ENCODE measurements around the gene MYBPC3.
"Not testable (repeated sequence)": the region's sequence is repeated elsewhere in the genome, so short reads cannot be mapped to it uniquely, and the experiment has no call there.

MYBPC3 gene

DNA sequence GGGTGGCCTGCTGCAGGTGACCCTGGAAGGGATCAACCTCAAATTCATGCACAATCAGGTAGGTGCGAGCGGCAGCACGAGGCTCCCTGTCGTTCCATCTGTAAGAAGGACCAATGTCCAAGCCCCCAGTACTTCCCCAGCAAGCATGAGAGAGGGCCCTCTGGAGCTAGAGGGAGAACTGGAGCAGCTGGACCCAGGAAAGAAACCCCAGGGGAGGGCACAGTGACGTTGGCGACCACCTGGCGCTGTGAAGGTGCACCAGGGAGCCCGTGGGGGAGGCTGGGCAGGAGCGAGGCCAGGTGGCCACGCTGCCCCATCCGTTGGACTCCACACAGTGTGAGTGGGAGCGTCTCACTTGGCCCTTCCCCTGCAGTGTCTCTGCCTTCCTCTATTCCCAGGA, 28.0 kb downstream of the MYBPC3 start:
- DNase-seq (ENCODE audit: low spot score), result no peak

DNA sequence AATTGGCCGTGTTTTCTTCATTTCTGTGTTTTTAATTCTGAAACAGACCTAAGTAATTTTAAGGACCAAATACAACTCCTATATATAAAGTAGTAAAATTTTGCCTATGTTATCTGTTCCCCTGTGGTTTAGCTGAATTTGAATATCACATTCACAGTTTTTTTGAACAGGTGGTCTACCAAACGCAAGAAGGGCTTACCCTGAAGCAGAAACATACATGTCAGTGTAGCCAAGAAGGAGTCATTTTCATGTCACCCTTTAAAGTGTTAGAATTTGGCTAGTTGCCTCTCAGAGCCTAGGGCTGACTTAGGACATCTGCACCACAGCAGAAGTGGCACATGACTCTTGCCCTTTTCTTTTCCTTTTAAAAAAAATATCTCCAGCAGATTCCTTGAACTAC, 34.3 kb downstream of the MYBPC3 start:
- DNase-seq (ENCODE audit: low spot score), result no peak

DNA sequence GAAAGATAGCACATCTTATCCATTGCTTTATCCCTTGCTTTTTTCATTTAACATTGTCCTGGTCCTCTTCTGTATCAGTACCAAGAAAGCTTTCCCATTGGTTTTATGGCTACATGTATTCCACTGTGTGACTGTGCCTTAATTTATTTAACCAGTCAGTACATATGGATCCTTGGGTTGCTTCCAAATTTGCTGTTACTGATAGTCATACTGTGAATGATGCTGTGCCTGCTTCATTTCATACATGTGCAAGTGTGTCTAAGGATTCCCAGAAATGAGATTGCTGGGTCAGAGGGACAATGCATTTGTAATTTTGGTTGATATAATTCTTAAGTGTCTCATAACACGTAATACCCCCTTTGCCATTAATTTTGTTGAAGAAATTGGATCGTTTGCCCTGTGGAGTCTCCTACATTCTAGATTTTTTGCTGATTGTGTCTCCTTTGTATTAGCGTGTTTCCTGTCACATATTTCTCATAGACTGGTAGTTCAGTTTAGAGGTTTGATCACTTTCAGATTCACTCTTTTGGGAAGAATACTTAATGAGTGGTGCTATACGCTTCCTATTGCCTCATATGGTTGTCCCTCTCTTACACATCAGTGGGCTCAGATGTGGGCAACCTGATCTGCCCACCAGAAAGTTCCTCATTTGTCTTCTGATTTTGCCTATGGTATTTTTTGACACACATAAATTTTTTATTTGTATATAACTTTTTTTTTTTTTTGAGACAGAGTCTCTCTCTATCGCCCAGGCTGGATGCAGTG, 35.3 kb downstream of the MYBPC3 start:
- no peak for DNase-seq (ENCODE audit: low spot score)

DNA sequence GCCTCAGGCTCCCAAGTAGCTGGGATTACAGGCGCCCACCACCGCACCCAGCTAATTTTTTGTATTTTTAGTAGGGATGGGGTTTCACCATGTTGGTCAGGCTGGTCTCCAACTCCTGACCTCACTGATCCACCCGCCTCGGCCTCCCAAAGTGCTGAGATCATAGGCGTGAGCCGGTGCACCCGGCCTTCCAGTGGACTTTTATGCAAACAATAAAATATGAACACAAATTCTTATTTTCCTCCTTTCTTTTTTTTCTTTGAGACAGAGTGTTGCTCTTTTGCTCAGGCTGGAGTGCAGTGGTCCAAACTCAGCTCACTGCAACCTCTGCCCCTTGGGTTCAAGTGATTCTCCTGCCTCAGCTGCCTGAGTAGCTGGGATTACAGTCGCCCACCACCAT, 36.0 kb downstream of the MYBPC3 start:
- not testable (repeated sequence) for DNase-seq (ENCODE audit: low spot score)

DNA sequence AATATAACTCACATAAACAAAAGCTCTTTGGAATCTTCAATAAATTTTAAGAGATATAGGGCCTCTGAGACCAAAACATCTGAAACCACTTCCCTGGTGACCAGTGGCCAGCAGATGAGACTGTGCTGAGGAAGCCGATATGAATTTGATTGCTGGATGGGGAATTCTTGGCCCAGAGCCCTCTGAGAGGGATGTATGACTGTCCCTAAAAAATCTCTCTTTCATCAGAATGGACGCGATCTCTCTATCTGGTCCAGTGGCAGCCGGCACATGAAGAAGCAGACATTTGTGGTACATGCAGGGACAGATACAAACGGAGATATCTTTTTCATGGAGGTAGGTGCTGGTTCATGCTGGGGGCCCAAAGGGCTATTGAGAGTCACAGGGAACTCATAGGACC, 37.5 kb downstream of the MYBPC3 start:
- no peak for DNase-seq (ENCODE audit: low spot score)

DNA sequence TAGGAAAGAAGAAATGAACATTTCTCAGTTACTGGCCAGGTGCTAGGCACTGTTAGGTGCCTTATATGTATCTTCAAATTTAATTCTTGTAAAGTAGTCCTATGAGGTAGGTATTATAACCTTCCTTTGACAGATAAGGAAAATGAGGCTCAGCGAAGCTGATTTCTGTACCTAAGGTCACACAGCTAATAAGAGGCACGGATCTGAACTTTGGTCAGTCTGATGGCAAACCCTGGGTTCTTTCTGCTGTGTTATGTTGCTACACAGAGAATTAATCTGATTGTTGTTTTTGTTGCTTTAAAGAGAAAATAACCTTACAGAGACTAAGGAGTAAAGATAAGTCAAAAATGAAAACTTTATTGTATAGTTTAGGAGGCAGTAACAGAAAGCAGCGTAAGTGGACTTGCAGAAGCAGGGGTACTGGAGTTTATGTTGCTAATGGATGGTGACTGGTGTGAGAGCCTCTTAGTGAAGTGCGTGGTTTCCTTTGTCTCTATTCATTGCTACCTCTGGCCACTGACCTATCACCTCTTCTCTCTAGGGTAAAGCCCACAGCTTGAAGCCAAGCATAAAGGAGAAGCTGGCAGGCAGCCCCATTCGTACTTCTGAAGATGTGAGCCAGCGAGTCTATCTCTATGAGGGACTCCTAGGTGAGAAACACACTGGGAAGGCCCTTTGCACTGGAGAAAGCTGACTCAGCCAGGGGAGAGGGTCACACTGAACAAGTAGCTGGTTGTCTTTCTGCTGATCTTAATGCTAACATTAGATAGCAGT, 44.3 kb downstream of the MYBPC3 start:
- no peak for DNase-seq (ENCODE audit: low spot score)

DNA sequence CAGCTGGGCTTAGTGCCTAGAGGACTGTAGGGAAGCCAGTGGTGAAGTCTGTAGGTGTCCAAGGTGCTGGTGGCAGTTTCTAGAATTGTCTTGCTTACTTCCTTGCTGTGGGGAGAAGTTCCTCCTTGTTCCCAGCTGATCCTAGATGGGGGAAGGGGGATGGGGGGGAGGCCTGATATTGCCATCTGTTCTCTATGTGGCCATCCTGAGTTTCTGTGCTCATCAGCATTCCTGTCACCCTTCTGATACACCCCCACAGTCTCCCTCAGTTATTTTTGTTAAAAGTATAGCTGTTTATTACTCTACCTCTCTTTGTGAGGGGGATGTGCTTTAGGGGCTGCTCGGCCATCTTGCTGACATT, 46.0 kb downstream of the MYBPC3 start:
- no peak for DNase-seq (ENCODE audit: low spot score)

DNA sequence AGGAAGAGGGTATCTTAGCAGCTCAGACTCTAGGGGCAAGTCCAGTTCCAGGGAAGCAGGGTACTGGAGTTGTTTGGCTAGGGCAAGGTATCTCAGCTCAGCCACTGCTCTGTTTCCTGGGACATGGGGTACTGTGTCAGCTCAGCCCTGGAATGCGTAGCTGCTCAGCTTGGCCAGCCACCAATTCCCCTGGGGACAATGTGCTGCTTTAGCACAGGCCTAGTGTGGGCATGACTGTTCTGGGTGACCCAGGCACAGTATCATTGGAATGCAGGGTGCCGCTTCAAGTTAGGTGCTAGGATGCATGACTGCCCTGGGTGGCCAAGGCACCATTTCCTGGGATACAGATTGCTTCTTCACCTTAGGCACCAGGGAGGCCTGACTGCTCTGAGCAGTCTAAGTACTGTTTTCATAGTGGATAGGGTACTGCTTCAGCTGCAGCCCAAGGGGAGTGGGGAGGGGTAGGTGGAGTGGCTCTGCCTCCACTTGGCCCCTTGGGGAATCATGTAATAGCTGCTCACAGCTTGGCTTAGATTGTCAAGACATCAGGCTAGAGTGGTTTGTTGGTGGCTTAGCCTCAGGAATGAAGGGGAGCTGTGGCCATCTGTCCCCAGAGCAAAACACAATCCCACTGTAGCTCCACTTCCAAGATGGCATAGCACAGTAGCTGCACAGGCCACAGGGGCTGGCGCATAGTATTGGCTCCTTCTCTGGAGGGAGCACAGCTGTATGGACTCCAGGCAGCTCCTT, 46.6 kb downstream of the MYBPC3 start:
- no peak for DNase-seq (ENCODE audit: low spot score)

DNA sequence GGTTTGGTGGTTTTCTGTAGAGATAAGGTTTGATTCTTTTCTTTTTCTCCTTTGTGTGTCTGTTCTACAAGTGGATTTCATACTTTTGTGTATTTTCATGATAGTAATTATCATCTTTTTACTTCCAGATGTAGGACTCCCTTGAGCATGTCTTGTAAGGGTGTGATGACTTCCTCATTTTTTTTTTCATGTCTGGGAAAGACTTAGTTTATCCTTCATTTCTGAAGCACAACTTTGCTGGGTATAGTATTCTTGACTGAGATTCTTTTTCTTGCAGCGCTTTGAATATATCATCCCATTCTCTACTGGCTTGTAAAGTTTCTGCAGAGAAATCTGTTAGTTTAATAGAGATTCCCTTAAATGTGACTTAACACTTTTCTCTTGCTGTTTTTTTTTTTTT, 49.6 kb downstream of the MYBPC3 start:
- no peak for DNase-seq (ENCODE audit: low spot score)

DNA sequence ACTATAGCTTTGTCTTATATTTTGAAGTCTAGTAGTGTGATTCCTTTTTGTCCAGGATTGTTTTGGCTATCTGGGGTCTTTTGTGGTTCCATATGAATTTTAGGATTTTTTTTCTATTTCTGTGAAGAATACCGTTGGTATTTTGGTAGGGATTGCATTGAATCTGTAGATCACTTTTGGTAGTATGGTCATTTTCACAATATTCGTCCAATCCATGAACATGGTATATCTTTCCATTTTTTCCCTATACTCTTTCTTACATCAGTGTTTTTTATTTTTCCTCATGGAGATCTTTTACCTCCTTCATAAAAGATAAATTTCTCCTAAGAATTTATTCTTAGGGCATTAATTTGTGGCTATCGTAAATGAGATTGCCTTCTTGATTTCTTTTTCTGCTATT, 53.4 kb downstream of the MYBPC3 start:
- no peak for DNase-seq (ENCODE audit: low spot score)

DNA sequence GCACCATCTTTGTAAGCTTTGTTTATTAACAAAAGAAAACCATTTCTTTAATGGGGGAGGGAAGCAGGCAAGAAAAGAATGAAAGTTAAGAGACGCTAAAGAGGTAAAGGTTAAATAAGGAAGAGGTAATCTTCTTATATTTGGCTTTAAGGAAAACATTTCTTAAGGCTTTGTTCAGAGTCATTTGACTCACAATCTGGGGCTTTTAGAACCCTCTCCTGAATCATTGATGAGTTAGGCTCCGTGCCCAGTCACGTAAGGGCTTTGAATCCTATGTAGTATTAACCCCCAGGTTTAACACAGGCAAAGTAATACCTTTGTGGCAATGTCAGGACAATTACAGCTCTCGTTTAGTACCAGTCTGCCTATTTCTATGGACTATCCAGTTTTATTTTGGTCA, 56.5 kb downstream of the MYBPC3 start:
- no peak for DNase-seq (ENCODE audit: low spot score)

DNA sequence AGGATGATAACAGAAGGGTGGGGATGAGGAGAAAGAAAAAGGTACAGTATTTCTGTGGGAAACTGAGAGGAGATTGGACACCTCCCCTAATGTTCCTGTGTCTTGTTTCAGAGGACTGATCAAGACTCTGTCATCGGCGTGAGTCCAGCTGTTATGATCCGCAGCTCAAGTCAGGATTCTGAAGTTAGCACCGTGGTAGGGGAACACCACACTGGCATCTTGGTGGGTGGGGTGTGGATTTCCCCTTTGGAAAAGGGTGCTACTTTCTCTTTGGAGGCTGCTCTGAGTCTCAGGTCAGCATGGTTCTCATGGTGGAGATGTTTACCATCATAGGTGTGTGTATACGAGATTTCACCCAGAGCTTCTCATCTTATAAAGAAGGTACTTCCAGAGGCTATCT, 57.1 kb downstream of the MYBPC3 start:
- no peak for DNase-seq (ENCODE audit: low spot score)

DNA sequence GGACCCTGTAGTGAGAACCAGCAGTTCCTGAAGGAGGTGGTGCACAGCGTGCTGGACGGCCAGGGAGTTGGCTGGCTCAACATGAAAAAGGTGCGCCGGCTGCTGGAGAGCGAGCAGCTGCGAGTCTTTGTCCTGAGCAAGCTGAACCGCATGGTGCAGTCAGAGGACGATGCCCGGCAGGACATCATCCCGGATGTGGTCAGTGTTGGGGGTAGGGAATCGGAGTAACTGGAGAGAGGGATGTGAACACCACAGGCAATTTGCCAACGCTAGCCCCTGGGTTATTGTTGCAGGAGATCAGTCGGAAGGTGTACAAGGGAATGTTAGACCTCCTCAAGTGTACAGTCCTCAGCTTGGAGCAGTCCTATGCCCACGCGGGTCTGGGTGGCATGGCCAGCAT, 62.6 kb downstream of the MYBPC3 start:
- no peak for DNase-seq (ENCODE audit: low spot score)

DNA sequence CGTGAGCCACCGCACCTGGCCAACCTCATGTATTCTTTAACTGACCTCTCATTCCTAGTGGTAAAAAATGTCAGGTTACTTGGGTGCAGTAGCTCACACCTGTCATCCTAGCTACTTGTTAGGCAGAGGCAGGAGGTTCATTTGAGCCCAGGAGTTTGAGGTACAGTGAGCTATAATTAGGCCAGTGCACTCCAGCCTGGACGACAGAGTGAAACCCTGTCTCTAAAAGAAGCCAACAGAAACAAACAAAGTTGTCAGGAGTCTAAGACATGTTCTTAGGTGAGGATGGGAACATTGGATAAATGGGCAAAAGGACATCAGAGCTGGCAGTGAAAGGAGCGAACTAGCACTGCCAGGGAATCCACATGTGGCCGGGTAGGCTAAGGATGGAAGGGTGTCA, 64.4 kb downstream of the MYBPC3 start:
- DNase-seq (ENCODE audit: low spot score), result no peak

DNA sequence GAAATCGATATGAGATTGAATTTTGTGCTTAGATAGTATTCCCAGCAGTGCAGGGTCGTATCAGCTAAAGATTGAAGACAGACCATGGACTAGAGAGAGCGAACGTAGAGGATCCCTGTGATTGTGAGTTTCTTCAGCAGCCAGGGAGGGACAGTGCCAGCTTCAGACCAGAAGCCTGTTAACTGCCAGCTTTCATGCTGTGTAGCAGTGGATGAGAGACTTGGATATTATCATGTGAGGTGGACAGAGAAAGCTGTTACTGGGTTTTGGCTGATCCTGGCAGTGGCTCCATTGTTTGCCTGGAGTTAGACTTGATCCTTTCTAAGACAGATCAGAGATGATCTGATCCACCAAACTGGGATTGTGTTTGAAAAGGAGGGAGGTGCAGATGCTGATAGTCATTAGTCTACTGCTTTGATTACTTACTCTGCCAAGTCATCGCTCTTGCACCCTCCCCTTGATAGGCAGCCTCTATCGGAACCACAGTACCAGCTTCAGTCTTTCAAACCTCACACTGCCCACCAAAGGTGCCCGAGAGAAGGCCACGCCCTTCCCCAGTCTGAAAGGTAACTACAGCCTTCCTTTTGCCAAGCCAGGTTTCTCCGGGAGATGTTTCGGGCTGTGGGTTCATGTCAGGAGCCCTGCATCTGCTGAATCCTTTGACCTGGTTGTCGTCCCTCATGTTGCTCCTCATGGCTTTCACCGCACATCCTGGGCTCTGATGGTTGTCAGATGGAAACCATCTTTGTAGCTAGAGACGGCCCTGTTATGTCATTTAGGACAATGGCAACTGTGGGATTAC, 66.3 kb downstream of the MYBPC3 start:
- DNase-seq (ENCODE audit: low spot score), result peak; percentile 74

DNA sequence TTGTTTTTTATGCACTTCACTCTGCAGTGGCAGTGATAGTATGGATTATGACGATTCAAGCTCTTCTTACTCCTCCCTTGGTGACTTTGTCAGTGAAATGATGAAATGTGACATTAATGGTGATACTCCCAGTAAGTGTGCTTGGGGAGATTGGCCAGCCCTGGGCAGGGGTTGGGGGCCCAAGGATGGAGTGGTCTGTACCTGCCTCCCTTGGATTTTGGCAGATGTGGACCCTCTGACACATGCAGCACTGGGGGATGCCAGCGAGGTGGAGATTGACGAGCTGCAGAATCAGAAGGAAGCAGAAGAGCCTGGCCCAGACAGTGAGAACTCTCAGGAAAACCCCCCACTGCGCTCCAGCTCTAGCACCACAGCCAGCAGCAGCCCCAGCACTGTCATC, 68.4 kb downstream of the MYBPC3 start:
- no peak for DNase-seq (ENCODE audit: low spot score)

DNA sequence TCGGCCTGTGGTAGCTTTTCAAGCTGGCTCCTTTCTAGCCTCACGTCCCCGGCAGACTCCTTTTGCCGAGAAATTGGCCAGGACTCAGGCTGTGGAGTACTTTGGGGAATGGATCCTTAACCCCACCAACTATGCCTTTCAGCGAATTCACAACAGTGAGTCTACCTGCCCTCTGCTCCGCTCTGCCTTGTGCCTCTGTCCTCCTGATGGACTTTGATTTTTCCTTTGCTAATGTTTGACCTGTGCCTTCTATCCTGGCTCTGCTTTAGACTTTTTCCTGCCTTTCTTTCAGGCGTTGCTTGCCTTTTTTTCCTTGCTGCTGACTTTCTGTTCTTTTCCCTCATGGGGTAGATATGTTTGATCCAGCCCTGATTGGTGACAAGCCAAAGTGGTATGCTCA, 70.0 kb downstream of the MYBPC3 start:
- DNase-seq (ENCODE audit: low spot score), result no peak

All from cerebellar cortex (tissue), 1 donor.